Stimulated activated CD8-positive, alpha-beta memory T cell treated with anti-CD3 and anti-CD28 coated beads, Interleukin-12 subunit alpha, Interleukin-12 subunit beta, amount 100 ng/mL, for 1 hour (primary cell): ENCODE measurements around the gene IL2RA.
"Not testable (repeated sequence)": the region's sequence is repeated elsewhere in the genome, so short reads cannot be mapped to it uniquely, and the experiment has no call there.

Experiments
- DNase-seq: peaks from one replicate; pipeline ENCODE4 v3.0.0-alpha.2; 2020; ENCODE audit warnings: low read depth

IL2RA gene

GRCh38 chr10:6082496-6083395 is 20.6 kb upstream of the IL2RA start:
- DNase-seq, result no peak

DNA sequence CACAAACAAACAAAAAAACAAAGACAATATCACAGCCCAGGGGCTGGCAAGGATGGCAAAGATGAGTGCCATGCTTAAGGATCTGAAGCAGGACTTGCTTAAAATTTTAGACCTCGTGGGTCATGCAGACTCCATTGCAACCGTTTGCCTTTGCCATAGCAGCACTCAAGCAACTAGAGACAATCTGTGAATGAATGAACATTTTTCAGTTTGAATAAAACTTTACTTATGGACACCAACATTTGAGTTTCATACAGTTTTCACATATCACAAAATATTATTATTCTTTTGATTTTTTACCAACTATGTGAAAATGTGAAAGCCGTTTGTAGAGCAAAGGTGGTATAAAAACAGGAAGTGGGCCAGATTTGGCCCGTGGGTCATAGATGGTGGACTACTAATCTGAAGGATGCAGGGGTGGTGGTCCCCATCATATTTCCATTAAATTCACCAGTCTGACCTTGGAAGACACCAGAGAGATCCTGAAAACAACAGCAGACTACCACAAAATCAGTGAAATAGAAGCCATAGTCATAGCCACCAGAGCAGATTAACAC is 18.3 kb upstream of the IL2RA start:
- DNase-seq, result no peak

DNA sequence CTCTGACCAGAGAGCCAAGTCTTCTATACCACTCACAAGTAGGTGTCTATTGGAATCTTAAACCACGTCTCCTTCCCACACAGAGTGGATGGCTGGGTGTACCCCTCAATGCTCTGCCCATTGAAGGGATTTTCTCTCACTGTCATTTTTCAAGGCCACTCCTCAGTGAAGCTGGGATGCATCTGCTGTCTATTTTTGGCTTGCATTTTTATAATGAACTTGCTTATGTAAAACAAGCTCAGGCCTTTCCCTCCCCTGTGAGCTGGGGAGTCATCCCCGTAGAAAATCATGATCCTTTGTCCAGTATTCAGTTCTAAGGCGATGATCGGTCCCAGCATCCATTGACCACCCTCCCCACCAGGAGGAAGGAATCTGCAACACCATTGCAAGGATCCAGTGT is 16.9 kb upstream of the IL2RA start:
- no peak for DNase-seq

GRCh38 chr10:6077071-6077675 is 15.0 kb upstream of the IL2RA start:
- no peak for DNase-seq

- no peak for DNase-seq
Measured at GRCh38 chr10:6074489-6075301, 12.5 kb upstream of the IL2RA start.

GRCh38 chr10:6072215-6072934 is 10.2 kb upstream of the IL2RA start:
- DNase-seq, result no peak

GRCh38 chr10:6071181-6072175 is 9.3 kb upstream of the IL2RA start:
- no peak for DNase-seq

DNA sequence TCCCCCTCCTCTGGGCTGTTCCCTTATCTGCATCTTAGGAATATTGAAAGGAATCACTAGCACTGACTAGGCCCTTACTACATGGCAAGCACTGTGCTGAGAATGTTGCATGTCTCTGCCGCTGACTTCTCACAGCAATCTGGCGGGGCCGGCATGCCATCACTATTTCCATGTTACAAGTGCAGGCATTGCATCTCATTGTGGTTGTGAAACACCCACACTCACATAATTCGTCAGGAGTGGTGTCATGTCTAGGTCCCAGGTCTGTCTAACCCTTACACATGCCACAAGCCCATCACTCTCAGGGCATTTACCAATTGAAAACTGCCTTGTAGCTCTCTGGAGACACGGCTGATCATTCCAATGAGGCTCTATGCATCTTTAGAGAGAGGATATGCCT is 8.5 kb upstream of the IL2RA start:
- DNase-seq, result no peak

GRCh38 chr10:6069081-6069931 is 7.1 kb upstream of the IL2RA start:
- no peak for DNase-seq

DNA sequence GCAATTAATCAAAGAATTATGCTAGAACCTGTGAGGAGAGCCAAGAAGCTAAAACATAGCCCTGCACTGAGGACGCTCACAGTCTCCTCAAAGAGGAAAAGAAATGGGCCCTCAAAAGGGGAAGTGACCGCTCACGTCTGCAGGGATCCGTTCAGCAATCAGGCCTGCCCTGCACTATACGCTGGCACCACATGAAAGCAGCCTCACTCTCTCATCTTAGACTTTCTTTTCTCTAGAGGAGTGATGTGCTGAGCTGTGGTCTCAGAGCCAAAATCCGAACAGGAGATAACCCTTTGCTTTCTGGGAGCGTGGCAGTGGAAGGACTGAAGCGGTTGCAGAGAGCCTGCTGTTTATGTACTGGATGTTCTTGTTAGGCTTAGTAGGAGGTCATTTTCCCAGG is 6.3 kb upstream of the IL2RA start:
- no peak for DNase-seq

DNA sequence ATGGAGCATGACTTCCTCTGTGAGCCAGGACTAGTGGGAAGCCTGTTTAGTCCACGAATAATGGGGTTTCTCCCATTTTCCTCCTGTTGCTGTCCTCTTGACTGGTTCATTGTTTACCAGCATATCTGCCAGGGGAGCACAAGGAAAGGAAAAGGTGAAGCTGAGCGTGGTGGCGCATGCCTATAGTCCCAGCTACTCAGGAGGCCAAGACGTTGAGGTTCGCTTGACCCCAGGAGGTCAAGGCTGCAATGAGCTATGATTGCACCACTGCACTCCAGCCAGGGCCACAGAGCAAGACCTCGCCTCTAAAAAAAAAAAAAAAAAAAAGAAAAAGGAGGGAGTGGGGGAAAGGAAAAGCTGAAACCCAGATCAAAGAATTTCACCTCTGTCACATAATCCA is 5.8 kb upstream of the IL2RA start:
- DNase-seq, result no peak

DNA sequence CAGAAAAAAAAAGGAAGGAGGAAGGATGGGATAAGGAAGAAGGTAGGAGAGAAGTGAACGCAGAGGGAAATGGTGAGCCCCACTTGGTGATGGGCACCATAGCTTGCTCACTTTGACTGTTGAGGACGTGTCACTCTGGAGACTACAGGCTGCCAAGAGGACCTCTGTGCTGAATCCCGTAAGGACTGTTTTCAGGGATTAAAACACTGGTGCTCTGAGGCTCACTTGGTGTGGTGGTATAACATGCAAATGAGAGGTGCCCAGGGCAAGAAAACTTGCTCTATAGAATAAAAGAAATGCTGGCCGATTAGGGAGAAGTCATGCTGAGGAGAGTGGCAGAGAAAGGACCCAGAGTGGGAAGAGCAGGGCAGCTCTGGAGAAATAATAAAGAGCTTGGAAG is 5.3 kb upstream of the IL2RA start:
- no peak for DNase-seq

GRCh38 chr10:6065835-6066234 is 3.7 kb upstream of the IL2RA start:
- DNase-seq, result no peak

- no peak for DNase-seq
Measured at GRCh38 chr10:6065406-6065805, 3.2 kb upstream of the IL2RA start.

GRCh38 chr10:6064726-6065125 is 2.6 kb upstream of the IL2RA start:
- not testable (repeated sequence) for DNase-seq

- DNase-seq, result no peak
Measured at GRCh38 chr10:6064119-6064518, 2.0 kb upstream of the IL2RA start.

DNA sequence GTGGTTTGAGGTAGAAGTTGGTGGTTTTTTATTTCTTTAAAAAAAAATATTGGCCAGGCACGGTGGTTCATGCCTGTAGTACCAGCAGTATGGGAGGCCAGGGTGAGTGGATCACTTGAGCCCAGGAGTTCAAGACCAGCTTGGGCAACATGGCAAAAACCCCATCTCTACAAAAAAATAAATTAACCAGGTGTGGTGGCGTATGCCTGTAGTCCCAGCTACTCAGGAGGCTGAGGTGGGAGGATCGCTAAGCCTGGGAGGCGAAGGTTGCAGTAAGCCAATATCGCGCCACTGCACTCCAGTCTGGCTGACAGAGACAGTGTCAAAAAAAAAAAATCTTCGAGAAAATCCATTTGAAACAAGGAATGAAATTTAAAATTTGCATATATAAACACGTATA is 1.1 kb downstream of the IL2RA start:
- DNase-seq, result no peak

GRCh38 chr10:6059506-6059905 is 2.7 kb downstream of the IL2RA start:
- no peak for DNase-seq

DNA sequence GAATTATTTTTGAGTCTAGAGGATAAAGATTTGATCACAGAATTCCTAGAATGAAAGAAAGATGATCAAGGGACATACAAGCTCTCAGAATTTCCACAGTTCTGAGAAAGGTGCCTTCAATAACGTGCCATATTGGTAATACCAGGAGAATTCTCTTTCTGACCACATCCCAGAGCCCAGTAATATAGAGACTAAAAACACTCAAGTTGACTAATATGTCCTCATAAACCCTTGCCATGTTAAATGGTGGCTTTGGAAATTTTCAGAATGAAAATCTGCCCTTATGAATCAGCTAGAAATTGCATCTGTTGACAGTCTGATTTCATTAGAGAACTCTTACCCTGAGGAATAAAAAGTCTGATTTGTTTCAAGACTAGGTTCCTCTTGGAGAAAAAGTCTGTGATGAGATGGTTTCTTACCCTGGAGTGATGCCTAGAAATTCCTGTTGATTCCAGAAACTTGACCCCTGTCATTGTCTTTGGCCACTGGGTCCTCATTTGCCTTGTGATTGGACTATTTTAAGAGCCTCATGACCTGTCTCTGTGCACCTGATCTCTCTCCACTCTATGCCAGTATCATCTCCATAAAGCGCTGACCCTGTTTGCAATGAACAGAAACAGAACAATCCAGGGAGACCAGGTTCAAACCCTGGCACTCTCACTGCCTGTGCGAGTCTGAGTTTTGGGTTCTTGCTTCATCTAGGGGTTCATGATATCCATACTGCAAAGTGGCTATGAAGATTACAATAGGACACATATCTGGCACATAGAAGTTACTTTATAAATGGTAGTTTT is 3.3 kb downstream of the IL2RA start:
- DNase-seq, result no peak
